Measurements from ENCODE around the gene RAB43. TPM values are rescaled to one million over a fixed set of nuclear protein-coding genes. Genes with fewer than 3 reads are reported as not detected.

Gene RAB43
- total RNA-seq, 1 donor from 2014 or later = 34.5 TPM

DNA sequence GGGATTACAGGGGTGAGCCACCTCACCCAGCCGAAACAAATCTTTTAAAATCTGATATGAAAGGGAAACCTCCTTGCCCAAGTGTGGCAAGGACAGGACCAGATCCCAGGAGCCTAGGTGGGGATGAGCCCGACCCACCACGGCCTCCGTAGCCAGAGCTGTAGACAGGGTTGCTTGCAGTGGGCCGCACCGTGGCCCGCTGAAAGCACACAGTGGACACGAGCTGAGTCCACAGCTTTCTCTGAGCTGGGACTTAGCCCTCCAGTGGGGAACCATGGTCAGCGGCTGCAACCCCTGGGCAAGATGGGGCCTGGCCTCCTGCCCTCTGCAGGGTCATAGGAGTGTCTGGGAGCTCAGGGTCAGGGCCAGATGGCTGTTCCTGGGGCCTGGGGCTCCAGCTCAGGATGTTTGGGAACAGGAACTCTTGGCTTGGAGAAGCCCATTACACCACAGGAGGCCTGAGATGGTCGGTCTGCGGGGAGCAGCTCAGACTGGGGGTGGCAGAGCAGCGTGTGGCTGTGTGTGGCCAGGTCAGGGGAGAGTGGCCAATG, 36.4 kb downstream of the RAB43 start:
- Histone ChIP-seq H3K4me1 (ENCODE audit: insufficient read depth, low read length) (peaks cover 3% of the 10 kb centered on the region), H3K9ac (ENCODE audit: low read length) (no peak overlapping the region), H3K9me3 (ENCODE audit: insufficient read depth, low read depth, low read length) (no peaks in the 10 kb centered on the region), H4K20me1 (ENCODE audit: insufficient read depth, low read length) (no peaks in the 10 kb centered on the region), H3K27me3 (ENCODE audit: insufficient read depth, low read length) (no peaks in the 10 kb centered on the region), H3K27ac (ENCODE audit: low read depth, low read length) (no peak overlapping the region), H2AFZ (ENCODE audit: low read depth, low read length) (no peak overlapping the region), H3K4me2 (ENCODE audit: low read length) (no peak overlapping the region), H3K36me3 (ENCODE audit: insufficient read depth, low read length) (no peaks in the 10 kb centered on the region), H3K4me3 (ENCODE audit: insufficient read depth, low read depth, low read length) (no peak overlapping the region), H3K79me2 (ENCODE audit: insufficient read depth, low read length) (no peaks in the 10 kb centered on the region)
- Mint-ChIP-seq H3K9me3 (ENCODE audit: unreplicated experiment) (no peaks in the 10 kb centered on the region), H3K27ac (ENCODE audit: unreplicated experiment) (peak overlapping the region; percentile 38), H3K36me3 (ENCODE audit: low read depth, unreplicated experiment) (no peaks in the 10 kb centered on the region), H3K4me3 (ENCODE audit: unreplicated experiment) (no peak overlapping the region), H3K27me3 (ENCODE audit: low read depth, unreplicated experiment) (peaks cover 7% of the 10 kb centered on the region), H3K4me1 (ENCODE audit: low read depth, unreplicated experiment) (no peaks in the 10 kb centered on the region)
- FAIRE-seq = no peak
- DNase-seq (ENCODE audit: low read depth) = no peak
- no peak for TF ChIP-seq EZH2 (IDR thresholded peaks at IDR 0.05; ENCODE audit: insufficient read depth, low read length)

GRCh38 chr3:129084501-129084900, 37.1 kb downstream of the RAB43 start:
- H4K20me1 ChIP-seq (ENCODE audit: insufficient read depth, low read length) = no peaks in the 10 kb centered on the region
- no peaks in the 10 kb centered on the region for H3K36me3 ChIP-seq (ENCODE audit: insufficient read depth, low read length)
- DNase-seq (ENCODE audit: low read depth) (no peak), FAIRE-seq (no peak)
- H3K4me2 ChIP-seq (ENCODE audit: low read length) = no peak overlapping the region
- no peaks in the 10 kb centered on the region for H3K36me3 Mint-ChIP-seq (ENCODE audit: low read depth, unreplicated experiment)
- H3K4me3 ChIP-seq (ENCODE audit: insufficient read depth, low read depth, low read length) = no peak overlapping the region
- no peaks in the 10 kb centered on the region for H3K9me3 ChIP-seq (ENCODE audit: insufficient read depth, low read depth, low read length)
- no peak overlapping the region for H3K27ac ChIP-seq (ENCODE audit: low read depth, low read length)
- H3K79me2 ChIP-seq (ENCODE audit: insufficient read depth, low read length) = no peaks in the 10 kb centered on the region
- TF ChIP-seq, protein P1, sequence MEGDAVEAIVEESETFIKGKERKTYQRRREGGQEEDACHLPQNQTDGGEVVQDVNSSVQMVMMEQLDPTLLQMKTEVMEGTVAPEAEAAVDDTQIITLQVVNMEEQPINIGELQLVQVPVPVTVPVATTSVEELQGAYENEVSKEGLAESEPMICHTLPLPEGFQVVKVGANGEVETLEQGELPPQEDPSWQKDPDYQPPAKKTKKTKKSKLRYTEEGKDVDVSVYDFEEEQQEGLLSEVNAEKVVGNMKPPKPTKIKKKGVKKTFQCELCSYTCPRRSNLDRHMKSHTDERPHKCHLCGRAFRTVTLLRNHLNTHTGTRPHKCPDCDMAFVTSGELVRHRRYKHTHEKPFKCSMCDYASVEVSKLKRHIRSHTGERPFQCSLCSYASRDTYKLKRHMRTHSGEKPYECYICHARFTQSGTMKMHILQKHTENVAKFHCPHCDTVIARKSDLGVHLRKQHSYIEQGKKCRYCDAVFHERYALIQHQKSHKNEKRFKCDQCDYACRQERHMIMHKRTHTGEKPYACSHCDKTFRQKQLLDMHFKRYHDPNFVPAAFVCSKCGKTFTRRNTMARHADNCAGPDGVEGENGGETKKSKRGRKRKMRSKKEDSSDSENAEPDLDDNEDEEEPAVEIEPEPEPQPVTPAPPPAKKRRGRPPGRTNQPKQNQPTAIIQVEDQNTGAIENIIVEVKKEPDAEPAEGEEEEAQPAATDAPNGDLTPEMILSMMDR (IDR thresholded peaks at IDR 0.05; ENCODE audit: insufficient read depth, low read depth, low read length) = no peak
- TF ChIP-seq EZH2 (IDR thresholded peaks at IDR 0.05; ENCODE audit: insufficient read depth, low read length) = no peak
- no peak overlapping the region for H3K4me3 Mint-ChIP-seq (ENCODE audit: unreplicated experiment)
- H3K27me3 Mint-ChIP-seq (ENCODE audit: low read depth, unreplicated experiment) = peaks cover 12% of the 10 kb centered on the region
- H3K27ac Mint-ChIP-seq (ENCODE audit: unreplicated experiment) = no peak overlapping the region
- H3K4me1 ChIP-seq (ENCODE audit: insufficient read depth, low read length) = peaks cover 3% of the 10 kb centered on the region
- H3K9me3 Mint-ChIP-seq (ENCODE audit: unreplicated experiment) = no peaks in the 10 kb centered on the region
- H3K27me3 ChIP-seq (ENCODE audit: insufficient read depth, low read length) = no peaks in the 10 kb centered on the region
- no peak overlapping the region for H2AFZ ChIP-seq (ENCODE audit: low read depth, low read length)
- H3K9ac ChIP-seq (ENCODE audit: low read length) = no peak overlapping the region
- H3K4me1 Mint-ChIP-seq (ENCODE audit: low read depth, unreplicated experiment) = no peaks in the 10 kb centered on the region

GRCh38 chr3:129082026-129082425, 39.6 kb downstream of the RAB43 start:
- Histone ChIP-seq H3K79me2 (ENCODE audit: insufficient read depth, low read length) (no peaks in the 10 kb centered on the region), H3K4me1 (ENCODE audit: insufficient read depth, low read length) (no peaks in the 10 kb centered on the region), H3K4me2 (ENCODE audit: low read length) (no peak overlapping the region), H2AFZ (ENCODE audit: low read depth, low read length) (no peak overlapping the region), H3K9me3 (ENCODE audit: insufficient read depth, low read depth, low read length) (no peaks in the 10 kb centered on the region), H3K27me3 (ENCODE audit: insufficient read depth, low read length) (no peaks in the 10 kb centered on the region), H3K9ac (ENCODE audit: low read length) (no peak overlapping the region), H3K27ac (ENCODE audit: low read depth, low read length) (no peak overlapping the region), H3K4me3 (ENCODE audit: insufficient read depth, low read depth, low read length) (no peak overlapping the region), H3K36me3 (ENCODE audit: insufficient read depth, low read length) (no peaks in the 10 kb centered on the region), H4K20me1 (ENCODE audit: insufficient read depth, low read length) (no peaks in the 10 kb centered on the region)
- DNase-seq (ENCODE audit: low read depth) = no peak
- Mint-ChIP-seq H3K4me1 (ENCODE audit: low read depth, unreplicated experiment) (no peaks in the 10 kb centered on the region), H3K9me3 (ENCODE audit: unreplicated experiment) (no peaks in the 10 kb centered on the region), H3K27me3 (ENCODE audit: low read depth, unreplicated experiment) (peaks cover 12% of the 10 kb centered on the region), H3K36me3 (ENCODE audit: low read depth, unreplicated experiment) (no peaks in the 10 kb centered on the region), H3K4me3 (ENCODE audit: unreplicated experiment) (no peak overlapping the region), H3K27ac (ENCODE audit: unreplicated experiment) (no peak overlapping the region)
- FAIRE-seq = no peak
- TF ChIP-seq, protein P1 (IDR thresholded peaks at IDR 0.05; ENCODE audit: insufficient read depth, low read depth, low read length) = no peak
- TF ChIP-seq EZH2 (IDR thresholded peaks at IDR 0.05; ENCODE audit: insufficient read depth, low read length) = no peak

Data from astrocyte (in vitro differentiated cells and primary cell).